ENCODE results near the gene PAM16.

The PAM16 gene

GRCh38 chr16:4319454-4320421, 31.4 kb downstream of the PAM16 start:
- no peak for DNase-seq (ENCODE audit: low read depth)

GRCh38 chr16:4318967-4319366, 32.2 kb downstream of the PAM16 start:
- no peak for DNase-seq (ENCODE audit: low read depth)

GRCh38 chr16:4318451-4318910, 32.6 kb downstream of the PAM16 start:
- no peak for DNase-seq (ENCODE audit: low read depth)

GRCh38 chr16:4317532-4318450, 33.3 kb downstream of the PAM16 start:
- DNase-seq (ENCODE audit: low read depth): no peak

- DNase-seq (ENCODE audit: low read depth): no peak
These were observed 34.1 kb downstream of the PAM16 start for GRCh38 chr16:4316864-4317531.

- no peak for DNase-seq (ENCODE audit: low read depth)
These were observed 34.8 kb downstream of the PAM16 start for GRCh38 chr16:4316108-4316863.

GRCh38 chr16:4315186-4316107, 35.7 kb downstream of the PAM16 start, which contains the start of gene GLIS2:
GLIS2 (plus strand) TSS chr16:4316067; CDS start chr16:4332281, 16,214 bp downstream.
- DNase-seq (ENCODE audit: low read depth): no peak

- no peak for DNase-seq (ENCODE audit: low read depth)
These were observed 36.5 kb downstream of the PAM16 start for GRCh38 chr16:4314532-4315185.

- DNase-seq (ENCODE audit: low read depth): no peak
These were observed 37.3 kb downstream of the PAM16 start for GRCh38 chr16:4313563-4314531.

- DNase-seq (ENCODE audit: low read depth): no peak
These were observed 41.3 kb downstream of the PAM16 start for GRCh38 chr16:4309833-4310266.

GRCh38 chr16:4309102-4309832, 41.9 kb downstream of the PAM16 start:
- DNase-seq (ENCODE audit: low read depth): no peak

GRCh38 chr16:4307215-4308037, 43.7 kb downstream of the PAM16 start:
- peak; percentile 76 for DNase-seq (ENCODE audit: low read depth)

- DNase-seq (ENCODE audit: low read depth): no peak
These were observed 44.5 kb downstream of the PAM16 start for GRCh38 chr16:4306470-4307214.

GRCh38 chr16:4303973-4304372, 47.1 kb downstream of the PAM16 start:
- no peak for DNase-seq (ENCODE audit: low read depth)

GRCh38 chr16:4301968-4302367, 49.2 kb downstream of the PAM16 start:
- DNase-seq (ENCODE audit: low read depth): no peak

GRCh38 chr16:4301177-4301576, 49.9 kb downstream of the PAM16 start:
- DNase-seq (ENCODE audit: low read depth): no peak

All from GM04503 (cell line).